Activated CD8-positive, alpha-beta T cell treated with anti-CD3 and anti-CD28 coated beads for 36 hours (primary cell): ENCODE measurements around the gene IVNS1ABP. TPM values are rescaled to one million over a fixed set of nuclear protein-coding genes. Genes with fewer than 3 reads are reported as not detected.
"Not testable (repeated sequence)": the region's sequence is repeated elsewhere in the genome, so short reads cannot be mapped to it uniquely, and the experiment has no call there.

ENCODE experiments used
- ATAC-seq: fragments of 200-7000 bp; cut with Tn5 transposase; one replicate; pipeline ENCODE4 v1.10.0; 2021; ENCODE audit warnings: mild to moderate bottlenecking, moderate library complexity
- CTCF ChIA-PET: fragments of 350-600 bp; sonication (Branson Sonifier 250); formaldehyde crosslinking; loops from one replicate; lab custom pipeline; 2021; ENCODE audit warnings: antibody characterized with exemption; lab: Charles Lee
- POLR2A ChIA-PET: fragments of 350-600 bp; sonication (Branson Sonifier 250); formaldehyde crosslinking; loops from one replicate; lab custom pipeline; 2021; ENCODE audit warnings: antibody characterized with exemption; lab: Charles Lee
- DNase-seq: peaks from one replicate; pipeline ENCODE4 v3.0.0-alpha.2; 2020
- H3K27ac Mint-ChIP-seq: one replicate; pipeline ENCODE4 v1.8.0; 2021; ENCODE audit warnings: mild to moderate bottlenecking, mixed read lengths
- H3K27me3 Mint-ChIP-seq: one replicate; pipeline ENCODE4 v1.8.0; 2021; ENCODE audit warnings: mixed read lengths
- H3K36me3 Mint-ChIP-seq: one replicate; pipeline ENCODE4 v1.8.0; 2021; ENCODE audit warnings: low read depth, mixed read lengths
- H3K4me1 Mint-ChIP-seq: one replicate; pipeline ENCODE4 v1.8.0; 2021; ENCODE audit warnings: low read depth, mixed read lengths
- H3K4me3 Mint-ChIP-seq: one replicate; pipeline ENCODE4 v1.8.0; 2021; ENCODE audit warnings: mild to moderate bottlenecking, moderate library complexity, mixed read lengths
- H3K9me3 Mint-ChIP-seq: one replicate; pipeline ENCODE4 v1.8.0; 2021; ENCODE audit warnings: mixed read lengths
- intact Hi-C: fragments of 100-400 bp; cut with micrococcal nuclease; formaldehyde crosslinking; loops from one replicate; pipeline ENCODE4 v1.10.0; 2022
- total RNA-seq, 2 experiments: library from RNA; stranded (reverse); gene quantifications; one replicate each; pipeline ENCODE4 v1.2.3, GENCODE V29; 2021
- TF ChIP-seq, protein P1 (sequence below): fragments of 200-600 bp; IDR thresholded peaks from one replicate; pipeline ENCODE4 v1.8.0; 2022; ENCODE audit warnings: antibody characterized with exemption, mild to moderate bottlenecking

IVNS1ABP gene
- total RNA-seq, 2 experiments from 2014 or later, result 244 to 256 TPM

DNA sequence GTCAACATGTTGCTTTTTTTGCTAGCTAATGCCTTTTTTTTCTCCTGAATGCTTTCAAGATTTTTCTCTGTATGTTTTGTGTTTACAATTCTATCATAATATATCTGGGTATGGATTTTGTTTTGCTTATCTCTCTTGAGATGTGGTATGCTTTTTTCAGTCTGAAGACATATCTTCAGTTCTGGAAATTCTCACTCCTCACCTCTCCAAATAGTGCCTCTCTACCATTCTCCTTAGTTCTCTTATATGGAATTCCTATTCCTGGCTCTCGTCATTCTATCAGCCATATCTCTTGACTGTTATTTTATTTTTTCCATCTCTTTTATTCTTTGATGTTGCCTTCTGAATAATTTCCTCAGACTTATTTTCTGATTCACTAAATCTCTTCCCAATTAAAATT, 58.4 kb downstream of the IVNS1ABP start:
- intact Hi-C loops, result no loop called here
- CTCF ChIA-PET, result no interaction called here
- TF ChIP-seq, protein P1, sequence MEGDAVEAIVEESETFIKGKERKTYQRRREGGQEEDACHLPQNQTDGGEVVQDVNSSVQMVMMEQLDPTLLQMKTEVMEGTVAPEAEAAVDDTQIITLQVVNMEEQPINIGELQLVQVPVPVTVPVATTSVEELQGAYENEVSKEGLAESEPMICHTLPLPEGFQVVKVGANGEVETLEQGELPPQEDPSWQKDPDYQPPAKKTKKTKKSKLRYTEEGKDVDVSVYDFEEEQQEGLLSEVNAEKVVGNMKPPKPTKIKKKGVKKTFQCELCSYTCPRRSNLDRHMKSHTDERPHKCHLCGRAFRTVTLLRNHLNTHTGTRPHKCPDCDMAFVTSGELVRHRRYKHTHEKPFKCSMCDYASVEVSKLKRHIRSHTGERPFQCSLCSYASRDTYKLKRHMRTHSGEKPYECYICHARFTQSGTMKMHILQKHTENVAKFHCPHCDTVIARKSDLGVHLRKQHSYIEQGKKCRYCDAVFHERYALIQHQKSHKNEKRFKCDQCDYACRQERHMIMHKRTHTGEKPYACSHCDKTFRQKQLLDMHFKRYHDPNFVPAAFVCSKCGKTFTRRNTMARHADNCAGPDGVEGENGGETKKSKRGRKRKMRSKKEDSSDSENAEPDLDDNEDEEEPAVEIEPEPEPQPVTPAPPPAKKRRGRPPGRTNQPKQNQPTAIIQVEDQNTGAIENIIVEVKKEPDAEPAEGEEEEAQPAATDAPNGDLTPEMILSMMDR, result no peak
- Mint-ChIP-seq H3K27ac (no peak overlapping the region), H3K4me1 (peaks cover 5% of the 10 kb centered on the region), H3K4me3 (no peak overlapping the region), H3K27me3 (no peaks in the 10 kb centered on the region), H3K36me3 (peaks cover 3% of the 10 kb centered on the region), H3K9me3 (peaks cover 3% of the 10 kb centered on the region)
- DNase-seq (no peak), ATAC-seq (no peak)
- POLR2A ChIA-PET, result no interaction called here

DNA sequence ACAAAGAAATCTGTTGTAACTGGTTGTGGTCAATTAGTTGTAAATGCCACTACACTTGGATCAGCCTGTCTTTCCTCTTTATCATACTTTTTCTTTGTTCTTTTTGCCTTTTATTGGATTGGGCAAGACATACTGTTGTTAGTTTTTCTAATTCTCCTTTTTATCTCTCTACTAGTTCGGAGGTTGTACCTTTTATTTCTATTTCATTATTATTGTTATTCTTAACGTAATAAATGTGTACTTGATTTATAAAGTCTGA, 59.2 kb downstream of the IVNS1ABP start:
- CTCF ChIA-PET, result no interaction called here
- intact Hi-C loops, result no loop called here
- H3K4me1 Mint-ChIP-seq, result peaks cover 5% of the 10 kb centered on the region
- H3K27me3 Mint-ChIP-seq, result no peaks in the 10 kb centered on the region
- peaks cover 3% of the 10 kb centered on the region for H3K36me3 Mint-ChIP-seq
- no peak overlapping the region for H3K27ac Mint-ChIP-seq
- peaks cover 3% of the 10 kb centered on the region for H3K9me3 Mint-ChIP-seq
- no peak overlapping the region for H3K4me3 Mint-ChIP-seq
- POLR2A ChIA-PET, result no interaction called here
- no peak for DNase-seq
- TF ChIP-seq, protein P1, result no peak
- no peak for ATAC-seq

DNA sequence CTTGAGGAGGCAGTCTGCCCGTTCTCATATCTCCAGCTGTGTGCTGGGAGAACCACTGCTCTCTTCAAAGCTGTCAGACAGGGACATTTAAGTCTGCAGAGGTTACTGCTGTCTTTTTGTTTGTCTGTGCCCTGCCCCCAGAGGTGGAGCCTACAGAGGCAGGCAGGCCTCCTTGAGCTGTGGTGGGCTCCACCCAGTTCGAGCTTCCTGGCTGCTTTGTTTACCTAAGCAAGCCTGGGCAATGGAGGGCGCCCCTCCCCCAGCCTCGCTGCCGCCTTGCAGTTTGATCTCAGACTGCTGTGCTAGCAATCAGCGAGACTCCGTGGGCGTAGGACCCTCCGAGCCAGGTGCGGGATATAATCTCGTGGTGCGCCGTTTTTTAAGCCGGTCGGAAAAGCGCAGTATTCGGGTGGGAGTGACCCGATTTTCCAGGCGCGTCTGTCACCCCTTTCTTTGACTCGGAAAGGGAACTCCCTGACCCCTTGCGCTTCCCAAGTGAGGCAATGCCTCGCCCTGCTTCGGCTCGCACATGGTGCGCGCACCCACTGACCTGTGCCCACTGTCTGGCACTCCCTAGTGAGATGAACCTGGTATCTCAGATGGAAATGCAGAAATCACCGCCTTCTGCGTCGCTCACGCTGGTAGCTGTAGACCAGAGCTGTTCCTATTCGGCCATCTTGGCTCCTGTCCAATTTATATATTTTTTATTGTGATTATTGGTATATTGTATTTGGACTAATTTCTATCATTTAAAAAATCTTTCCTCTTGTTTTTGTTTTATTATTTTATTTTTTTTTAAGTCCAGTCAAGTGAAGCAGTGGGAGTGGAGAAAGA, 59.7 kb downstream of the IVNS1ABP start:
- peak overlapping the region; percentile 42 for H3K27ac Mint-ChIP-seq

DNA sequence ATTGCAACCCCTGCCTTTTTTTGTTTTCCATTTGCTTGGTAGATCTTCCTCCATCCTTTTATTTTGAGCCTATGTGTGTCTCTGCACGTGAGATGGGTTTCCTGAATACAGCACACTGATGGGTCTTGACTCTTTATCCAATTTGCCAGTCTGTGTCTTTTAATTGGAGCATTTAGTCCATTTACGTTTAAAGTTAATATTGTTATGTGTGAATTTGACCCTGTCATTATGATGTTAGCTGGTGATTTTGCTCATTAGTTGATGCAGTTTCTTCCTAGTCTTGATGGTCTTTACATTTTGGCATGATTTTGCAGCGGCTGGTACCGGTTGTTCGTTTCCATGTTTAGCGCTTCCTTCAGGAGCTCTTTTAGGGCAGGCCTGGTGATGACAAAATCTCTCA, 61.4 kb downstream of the IVNS1ABP start:
- H3K4me1 Mint-ChIP-seq, H3K4me3 Mint-ChIP-seq, CTCF ChIA-PET, H3K36me3 Mint-ChIP-seq, DNase-seq, H3K9me3 Mint-ChIP-seq, H3K27ac Mint-ChIP-seq, H3K27me3 Mint-ChIP-seq, ATAC-seq, intact Hi-C loops, POLR2A ChIA-PET: not testable (repeated sequence)

More for the DNA sequence above, 59.7 kb downstream of the IVNS1ABP start:
- ATAC-seq, H3K27me3 Mint-ChIP-seq, CTCF ChIA-PET, intact Hi-C loops, POLR2A ChIA-PET, H3K9me3 Mint-ChIP-seq, H3K4me1 Mint-ChIP-seq, H3K36me3 Mint-ChIP-seq, DNase-seq: not testable (repeated sequence)
- H3K4me3 Mint-ChIP-seq, result peak overlapping the region; percentile 42

DNA sequence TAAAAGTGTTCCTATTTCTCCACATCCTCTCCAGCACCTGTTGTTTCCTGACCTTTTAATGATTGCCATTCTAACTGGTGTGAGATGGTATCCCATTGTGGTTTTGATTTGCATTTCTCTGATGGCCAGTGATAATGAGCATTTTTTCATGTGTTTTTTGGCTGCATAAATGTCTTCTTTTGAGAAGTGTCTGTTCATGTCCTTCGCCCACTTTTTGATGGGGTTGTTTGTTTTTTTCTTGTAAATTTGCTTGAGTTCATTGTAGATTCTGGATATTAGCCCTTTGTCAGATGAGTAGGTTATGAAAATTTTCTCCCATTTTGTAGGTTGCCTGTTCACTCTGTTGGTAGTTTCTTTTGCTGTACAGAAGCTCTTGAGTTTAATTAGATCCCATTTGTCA, 64.6 kb downstream of the IVNS1ABP start:
- ATAC-seq, H3K4me1 Mint-ChIP-seq, H3K27me3 Mint-ChIP-seq, CTCF ChIA-PET, H3K36me3 Mint-ChIP-seq, H3K9me3 Mint-ChIP-seq, POLR2A ChIA-PET, H3K4me3 Mint-ChIP-seq, H3K27ac Mint-ChIP-seq, intact Hi-C loops, DNase-seq: not testable (repeated sequence)

DNA sequence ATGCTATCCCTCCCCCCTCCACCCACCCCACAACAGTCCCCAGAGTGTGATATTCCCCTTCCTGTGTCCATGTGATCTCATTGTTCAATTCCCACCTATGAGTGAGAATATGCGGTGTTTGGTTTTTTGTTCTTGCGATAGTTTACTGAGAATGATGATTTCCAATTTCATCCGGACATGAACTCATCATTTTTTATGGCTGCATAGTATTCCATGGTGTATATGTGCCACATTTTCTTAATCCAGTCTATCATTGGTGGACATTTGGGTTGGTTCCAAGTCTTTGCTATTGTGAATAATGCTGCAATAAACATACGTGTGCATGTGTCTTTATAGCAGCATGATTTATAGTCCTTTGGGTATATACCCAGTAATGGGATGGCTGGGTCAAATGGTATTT, 65.1 kb downstream of the IVNS1ABP start:
- H3K4me1 Mint-ChIP-seq, H3K36me3 Mint-ChIP-seq, POLR2A ChIA-PET, H3K9me3 Mint-ChIP-seq, H3K27ac Mint-ChIP-seq, DNase-seq, H3K4me3 Mint-ChIP-seq, H3K27me3 Mint-ChIP-seq, intact Hi-C loops, ATAC-seq: not testable (repeated sequence)
- CTCF ChIA-PET, result interaction anchor here (2.0 kb wide), 1 partner anchor 13 kb away, joined by 5 read pairs; no protein-coding TSS in a partner anchor

DNA sequence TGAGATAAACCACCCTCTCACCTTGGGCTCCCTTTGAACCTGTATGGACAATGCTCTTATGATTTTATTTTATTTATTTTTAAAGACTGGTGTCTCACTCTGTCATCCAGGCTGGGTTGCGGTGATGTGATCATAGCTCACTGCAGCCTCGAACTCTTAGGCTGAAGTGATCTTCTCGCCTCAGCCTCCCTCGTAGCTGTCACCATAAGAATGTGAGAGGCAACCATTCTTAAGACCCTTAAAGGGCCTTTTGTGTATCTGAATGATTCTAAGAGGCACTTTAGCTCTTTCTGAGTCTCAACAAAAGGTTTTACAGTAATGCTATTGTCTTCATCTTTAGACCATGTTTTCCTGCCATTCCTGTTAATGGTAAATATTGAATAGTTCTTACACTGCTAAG, 67.0 kb downstream of the IVNS1ABP start:
- ChIA-PET POLR2A (no interaction called here), CTCF (interaction anchor here (1.5 to 2.0 kb wide), 2 partner anchors 11 to 30 kb away, joined by 4 to 5 read pairs; no protein-coding TSS in a partner anchor)
- intact Hi-C loops, result no loop called here
- Mint-ChIP-seq H3K4me1 (peaks cover 8% of the 10 kb centered on the region), H3K4me3 (no peak overlapping the region), H3K9me3 (peaks cover 1% of the 10 kb centered on the region), H3K36me3 (no peaks in the 10 kb centered on the region), H3K27ac (no peak overlapping the region), H3K27me3 (no peaks in the 10 kb centered on the region)
- DNase-seq (no peak), ATAC-seq (no peak)
- TF ChIP-seq, protein P1, result no peak
